ENCODE measurements around the gene PMP22. TPM values are rescaled to one million over a fixed set of nuclear protein-coding genes. Genes with fewer than 3 reads are reported as not detected.

PMP22 gene
- total RNA-seq, 2 experiments from 2014 or later: 0.12 TPM; not detected in 1

Small RNAs within 50 kb of the gene (microRNA-seq; reads per million reads assigned to microRNA genes)
- not detected for gene MIR4731 (ENCODE audit: borderline microRNAs expressed, borderline replicate concordance)

Other genes starting within 250 kb of the PMP22 start
- gene TEKT3, start 76.3 kb upstream of the PMP22 start, total RNA-seq: not detected
- 1 to 10 TPM; 1.0 TPM for gene CDRT4, start 202.3 kb upstream of the PMP22 start, total RNA-seq